Astrocyte of the cerebellum (primary cell): Measurements from ENCODE around the gene SRD5A1.

Experiments used
- DNase-seq: peaks from one replicate; pipeline ENCODE4 v3.0.0-alpha.2; 2011; ENCODE audit warnings: low read depth
- H3K4me3 ChIP-seq: 2 replicates; pipeline ENCODE4 v1.5.1; 2011; ENCODE audit warnings: mild to moderate bottlenecking, low read depth, low read length, moderate library complexity
- CTCF ChIP-seq: IDR thresholded peaks from 2 replicates; pipeline ENCODE4 v1.5.1; 2012; ENCODE audit warnings: low read length, low read depth, moderate library complexity, mild to moderate bottlenecking; ENCODE audit errors: missing control alignments
- in situ Hi-C: cut with HindIII; loops from 2 replicates; pipeline ENCODE4 v1.10.0; 2017; ENCODE audit warnings: low sequenced_read_pairs

Gene SRD5A1

GRCh38 chr5:6607559-6607936 is 25.7 kb upstream of the SRD5A1 start:
- no peak for TF ChIP-seq CTCF
- in situ Hi-C loops = no loop called here
- no peak for DNase-seq
- no peak overlapping the region for H3K4me3 ChIP-seq

GRCh38 chr5:6608016-6608415 is 25.2 kb upstream of the SRD5A1 start:
- TF ChIP-seq CTCF = no peak
- in situ Hi-C loops = no loop called here
- DNase-seq = no peak

GRCh38 chr5:6611334-6612256 is 21.6 kb upstream of the SRD5A1 start:
- H3K4me3 ChIP-seq = no peak overlapping the region
- in situ Hi-C loops = no loop called here
- DNase-seq = no peak
- no peak for TF ChIP-seq CTCF

More at GRCh38 chr5:6608016-6608415, 25.2 kb upstream of the SRD5A1 start:
- H3K4me3 ChIP-seq = no peak overlapping the region

DNA sequence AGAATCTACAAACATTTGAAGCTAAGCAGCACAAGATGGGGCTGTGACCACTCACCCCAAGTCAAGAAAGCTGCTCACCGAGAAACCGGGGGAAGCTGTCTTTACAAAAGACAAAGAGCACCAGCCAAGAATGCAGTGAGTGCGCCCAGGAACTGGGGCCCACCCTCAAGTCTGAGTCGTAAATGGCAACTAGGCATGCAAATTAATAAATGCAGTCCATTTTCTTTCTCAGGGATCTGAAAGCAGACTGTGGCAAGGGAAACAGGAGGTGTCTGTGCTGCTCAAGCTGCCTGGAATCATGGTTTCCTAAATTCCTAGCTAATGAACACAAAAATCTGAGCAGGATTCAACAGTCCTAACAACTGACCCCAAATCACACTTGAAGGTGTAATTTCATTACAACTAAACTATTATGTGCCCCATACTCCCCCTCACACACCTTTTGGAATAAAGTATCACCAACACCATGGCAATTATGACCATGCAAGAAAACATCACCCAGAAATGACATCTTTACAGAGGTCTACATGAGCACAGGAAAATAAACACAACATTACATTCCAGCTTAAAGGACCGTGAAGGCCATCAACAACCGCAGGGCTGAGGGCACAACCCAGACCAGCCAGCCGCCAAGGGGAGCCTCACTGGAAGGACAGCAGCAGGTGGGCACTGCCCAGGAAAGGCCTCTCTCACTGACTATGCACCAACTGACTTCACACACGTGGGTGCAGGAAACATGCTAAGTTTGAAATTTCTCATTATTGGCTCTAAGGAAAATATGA is 18.0 kb upstream of the SRD5A1 start:
- TF ChIP-seq CTCF = no peak
- H3K4me3 ChIP-seq = no peak overlapping the region
- no peak for DNase-seq
- in situ Hi-C loops = no loop called here

DNA sequence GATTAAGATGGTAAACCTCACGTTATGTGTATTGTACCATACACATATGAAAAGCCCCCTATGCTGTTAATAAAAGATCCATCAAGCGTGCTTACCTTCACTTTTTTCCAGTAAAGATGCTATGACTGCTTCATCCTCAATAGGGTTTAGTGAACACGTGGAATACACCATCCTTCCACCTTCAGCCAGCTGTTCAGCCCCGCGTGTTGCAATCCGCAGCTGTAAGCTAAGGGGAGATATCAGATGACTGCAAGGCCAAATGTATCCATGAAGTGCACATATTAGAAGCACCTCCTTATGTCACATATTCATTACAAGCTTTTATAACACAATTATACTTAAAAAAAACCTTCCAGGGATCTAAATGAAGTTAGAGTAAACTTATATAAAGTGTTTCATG is 16.6 kb upstream of the SRD5A1 start:
- DNase-seq = no peak
- in situ Hi-C loops = no loop called here
- H3K4me3 ChIP-seq = no peak overlapping the region
- TF ChIP-seq CTCF = no peak

DNA sequence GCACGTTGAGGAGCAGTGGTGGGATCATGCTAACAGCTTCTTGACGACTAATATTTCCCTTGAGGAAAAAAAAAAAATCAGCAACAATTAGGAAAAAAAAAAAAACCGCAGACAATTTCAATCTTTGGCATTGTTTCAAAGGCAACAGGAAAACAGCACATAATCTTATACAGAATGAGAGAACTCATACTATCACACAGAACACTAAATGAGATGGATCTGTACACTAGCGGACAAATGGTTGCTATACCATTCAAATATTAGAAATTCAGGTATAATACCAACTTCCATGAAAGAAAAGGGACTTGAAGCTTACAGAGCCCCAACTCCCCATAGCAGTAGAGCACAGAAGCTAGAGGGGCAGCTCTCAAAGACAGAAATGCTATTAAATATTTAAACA is 10.0 kb upstream of the SRD5A1 start:
- no peak overlapping the region for H3K4me3 ChIP-seq
- DNase-seq = no peak
- in situ Hi-C loops = no loop called here
- TF ChIP-seq CTCF = no peak
